Measurements from ENCODE around the gene ZNF670. TPM values are rescaled to one million over a fixed set of nuclear protein-coding genes. Genes with fewer than 3 reads are reported as not detected.

ZNF670 gene
- total and polyA plus RNA-seq, 9 of the 15 experiments (the other 6 are each of a cell fraction or from before 2014, with no cell fraction given): 7.1 to 23.4 (median 11.8) TPM

GRCh38 chr1:247078258-247079140 is at the start of gene ZNF670 (continued):
- TF ChIP-seq PRPF4 (IDR thresholded peaks at IDR 0.05; ENCODE audit: insufficient read depth, low read depth, low read length, poor library complexity, severe bottlenecking) (no peak), NFYB (IDR thresholded peaks at IDR 0.05; ENCODE audit: extremely low read depth, insufficient read length) (peak; percentile 40), HNRNPUL1 (IDR thresholded peaks at IDR 0.05; ENCODE audit: low read length) (no peak), ZNF23 (CRISPR knock-in tag; IDR thresholded peaks at IDR 0.05) (no peak), LCOR (CRISPR knock-in tag; IDR thresholded peaks at IDR 0.05) (peak; percentile 76; the same call in 1 of the 2 replicates), KLF13 (tag; IDR thresholded peaks at IDR 0.05; ENCODE audit: borderline replicate concordance, low read depth) (no peak), BRF1 (IDR thresholded peaks at IDR 0.05; ENCODE audit: borderline replicate concordance, extremely low read depth, insufficient read length) (no peak), CCAR2 (IDR thresholded peaks at IDR 0.05; ENCODE audit: low read depth, low read length) (no peak), HNRNPH1 (optimal IDR thresholded peaks at IDR 0.05; ENCODE audit: low read depth, low read length) (no peak), YBX1 (IDR thresholded peaks at IDR 0.05) (no peak), CREB3L1 (IDR thresholded peaks at IDR 0.05; ENCODE audit: borderline replicate concordance, low read depth) (peak; percentile 48; the same call in 1 of the 2 replicates), STAG1 (CRISPR knock-in tag; IDR thresholded peaks at IDR 0.05; ENCODE audit: borderline replicate concordance) (no peak), ZNF347 (CRISPR knock-in tag; IDR thresholded peaks at IDR 0.05; ENCODE audit: low read depth) (no peak), TOE1 (IDR thresholded peaks at IDR 0.05; ENCODE audit: borderline replicate concordance) (peak; percentile 79), TOE1 (CRISPR knock-in tag; IDR thresholded peaks at IDR 0.05; ENCODE audit: borderline replicate concordance, low read depth) (0 out of 2 replicates have a peak, but pooled peaks have one; percentile 42), DMBX1 (CRISPR knock-in tag; IDR thresholded peaks at IDR 0.05; ENCODE audit: borderline replicate concordance) (no peak), ZNF354B (CRISPR knock-in tag; IDR thresholded peaks at IDR 0.05) (no peak), PRDM10 (IDR thresholded peaks at IDR 0.05; ENCODE audit: partially characterized antibody) (peak; percentile 49), HCFC1 (IDR thresholded peaks at IDR 0.05; ENCODE audit: low read depth, low read length) (peak; percentile 30; the same call in 1 of the 2 replicates), MITF (IDR thresholded peaks at IDR 0.05) (no peak), DDX20 (tag; IDR thresholded peaks at IDR 0.05; ENCODE audit: low read depth) (no peak)

All from K562 (cell line).